Suprapubic skin (tissue), 4 donors: ENCODE measurements around the gene MED15. TPM values are rescaled to one million over a fixed set of nuclear protein-coding genes. Genes with fewer than 3 reads are reported as not detected.
A peak's percentile ranks its signal among the peaks of the same experiment; 100 is the strongest.

ENCODE experiments used
- DNase-seq, 2 donors: peaks; one replicate each; pipeline ENCODE4 v3.0.0-alpha.2; 2019; ENCODE audit warnings: low spot score in 2 of 2
- H3K27ac ChIP-seq: fragments of 200-600 bp; sonication (generic); one replicate; pipeline ENCODE4 v1.5.1; 2019
- H3K27me3 ChIP-seq: fragments of 200-600 bp; sonication (generic); one replicate; pipeline ENCODE4 v1.5.1; 2019
- H3K36me3 ChIP-seq: fragments of 200-600 bp; sonication (generic); one replicate; pipeline ENCODE4 v1.5.1; 2019
- H3K4me1 ChIP-seq: fragments of 200-600 bp; sonication (generic); one replicate; pipeline ENCODE4 v1.5.1; 2019
- H3K4me3 ChIP-seq: fragments of 200-600 bp; sonication (generic); one replicate; pipeline ENCODE4 v1.5.1; 2019; ENCODE audit warnings: mild to moderate bottlenecking
- H3K9me3 ChIP-seq: fragments of 200-600 bp; sonication (generic); one replicate; pipeline ENCODE4 v1.5.1; 2019
- CTCF ChIP-seq, 2 donors: fragments of 200-600 bp in 1 of 2; fragments of 450-650 bp in 1 of 2; sonication (generic) in 1 of 2; IDR thresholded peaks; one replicate each; pipeline ENCODE4 v1.5.1; 2016 to 2019; ENCODE audit warnings: antibody characterized with exemption in 2 of 2, mild to moderate bottlenecking in 1 of 2, moderate library complexity in 1 of 2
- EP300 ChIP-seq: sonication (generic); formaldehyde crosslinking; IDR thresholded peaks from one replicate; pipeline ENCODE4 v1.6.1; 2017; ENCODE audit warnings: antibody characterized with exemption
- POLR2A ChIP-seq, 2 donors: fragments of 450-650 bp; IDR thresholded peaks; one replicate each; pipeline ENCODE4 v1.6.1; 2017; ENCODE audit warnings: antibody characterized with exemption in 2 of 2, mild to moderate bottlenecking in 2 of 2, moderate library complexity in 2 of 2
- POLR2AphosphoS5 ChIP-seq, 3 donors: sonication (generic); formaldehyde crosslinking; IDR thresholded peaks; one replicate each; pipeline ENCODE4 v1.6.1; 2017; ENCODE audit warnings: antibody characterized with exemption in 3 of 3
- WGBS: methylation state at CpG from one replicate; pipeline ENCODE4 v1.1.5; 2018; 5-methylcytosine and 5-hydroxymethylcytosine counted together
- total RNA-seq, 4 donors: library from RNA; depleted of rRNA; stranded (reverse); fragments of >200 nt; gene quantifications; one replicate each; pipeline ENCODE4 v1.1.0, GENCODE V29; 2016

MED15 gene
- total RNA-seq, 4 donors from 2014 or later, result 59.8 to 163 (median 70.8) TPM

DNA sequence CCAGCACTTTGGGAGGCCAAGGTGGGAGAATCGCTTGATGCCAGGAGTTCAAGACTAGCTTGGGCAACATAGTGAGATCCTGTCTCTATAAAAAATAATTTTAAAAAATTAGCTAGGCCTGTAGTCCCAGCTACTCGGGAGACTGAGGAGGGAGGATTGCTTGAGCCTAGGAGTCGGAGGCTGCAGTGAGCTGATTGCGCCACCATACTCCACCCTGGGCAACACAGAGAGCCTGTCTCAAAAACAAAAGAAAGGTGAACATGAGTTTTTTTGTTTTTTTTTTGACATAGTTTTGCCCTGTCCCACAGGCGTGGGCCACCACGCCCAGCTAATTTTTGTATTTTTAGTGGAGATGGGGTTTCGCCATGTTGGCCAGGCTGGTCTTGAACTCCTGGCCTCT lies 17.6 kb downstream of the MED15 start:
- no peak for DNase-seq
- Histone ChIP-seq H3K36me3 (peaks cover 29% of the 10 kb centered on the region), H3K4me1 (peaks cover 42% of the 10 kb centered on the region), H3K4me3 (no peak overlapping the region), H3K27me3 (no peaks in the 10 kb centered on the region), H3K27ac (no peak overlapping the region), H3K9me3 (no peaks in the 10 kb centered on the region)
- 92% methylated on average over 7 of the region's 7 CpGs for WGBS
- no peak for TF ChIP-seq POLR2A (IDR thresholded peaks at IDR 0.05)
- TF ChIP-seq EP300, result no peak
- no peak for TF ChIP-seq CTCF (IDR thresholded peaks at IDR 0.05)
- TF ChIP-seq POLR2AphosphoS5 (IDR thresholded peaks at IDR 0.05), result no peak

GRCh38 chr22:20526305-20526627 lies 18.9 kb downstream of the MED15 start:
- H3K27me3 ChIP-seq, result no peaks in the 10 kb centered on the region
- 77% methylated on average over 4 of the region's 4 CpGs for WGBS
- H3K4me3 ChIP-seq, result no peak overlapping the region
- peaks cover 54% of the 10 kb centered on the region for H3K4me1 ChIP-seq
- no peaks in the 10 kb centered on the region for H3K9me3 ChIP-seq
- peaks cover 17% of the 10 kb centered on the region for H3K36me3 ChIP-seq
- no peak overlapping the region for H3K27ac ChIP-seq
- no peak for DNase-seq
- TF ChIP-seq EP300 (no peak), POLR2A (IDR thresholded peaks at IDR 0.05) (no peak), CTCF (IDR thresholded peaks at IDR 0.05) (no peak), POLR2AphosphoS5 (IDR thresholded peaks at IDR 0.05) (no peak)

DNA sequence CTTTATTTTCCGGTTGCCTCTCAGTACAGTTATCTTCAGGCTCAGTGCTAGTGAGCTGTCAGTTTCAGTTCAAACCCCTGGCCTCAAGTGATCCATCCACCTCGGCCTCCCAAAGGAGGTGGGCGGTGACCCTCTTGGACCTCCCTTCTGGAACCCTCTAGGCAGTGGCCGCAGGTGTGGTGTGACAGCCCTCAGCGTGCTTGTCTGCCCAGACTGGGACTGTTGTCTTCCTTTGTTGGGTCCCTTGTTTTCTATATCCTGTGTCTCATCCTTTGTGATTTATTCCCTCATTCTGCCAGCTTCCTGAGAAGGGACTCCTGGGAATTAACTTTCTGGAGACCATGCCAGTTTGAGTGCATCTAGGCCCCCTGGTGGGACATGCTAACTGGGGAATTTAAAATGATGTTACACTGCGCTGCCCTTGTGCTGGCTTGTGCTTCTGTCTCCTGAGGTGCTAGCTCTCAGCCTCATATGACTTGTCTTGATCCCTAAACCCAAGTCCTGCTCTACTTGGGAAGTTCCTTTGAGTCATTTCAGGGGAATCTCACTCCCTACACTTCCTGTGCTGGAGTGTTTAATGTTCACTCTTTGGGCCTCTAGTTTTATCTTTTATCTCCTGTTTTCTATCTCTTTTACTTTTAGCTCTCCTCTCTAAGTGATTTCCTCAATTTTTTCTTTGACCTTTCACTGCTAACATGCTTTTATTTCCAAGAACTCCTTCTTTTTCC lies 19.4 kb downstream of the MED15 start:
- no peaks in the 10 kb centered on the region for H3K27me3 ChIP-seq
- no peak overlapping the region for H3K27ac ChIP-seq
- peaks cover 59% of the 10 kb centered on the region for H3K4me1 ChIP-seq
- TF ChIP-seq CTCF (IDR thresholded peaks at IDR 0.05) (no peak), EP300 (no peak), POLR2AphosphoS5 (IDR thresholded peaks at IDR 0.05) (no peak), POLR2A (IDR thresholded peaks at IDR 0.05) (no peak)
- no peak overlapping the region for H3K4me3 ChIP-seq
- no peak for DNase-seq
- WGBS, result 60% methylated on average over 6 of the region's 6 CpGs
- peaks cover 13% of the 10 kb centered on the region for H3K36me3 ChIP-seq
- H3K9me3 ChIP-seq, result no peaks in the 10 kb centered on the region

DNA sequence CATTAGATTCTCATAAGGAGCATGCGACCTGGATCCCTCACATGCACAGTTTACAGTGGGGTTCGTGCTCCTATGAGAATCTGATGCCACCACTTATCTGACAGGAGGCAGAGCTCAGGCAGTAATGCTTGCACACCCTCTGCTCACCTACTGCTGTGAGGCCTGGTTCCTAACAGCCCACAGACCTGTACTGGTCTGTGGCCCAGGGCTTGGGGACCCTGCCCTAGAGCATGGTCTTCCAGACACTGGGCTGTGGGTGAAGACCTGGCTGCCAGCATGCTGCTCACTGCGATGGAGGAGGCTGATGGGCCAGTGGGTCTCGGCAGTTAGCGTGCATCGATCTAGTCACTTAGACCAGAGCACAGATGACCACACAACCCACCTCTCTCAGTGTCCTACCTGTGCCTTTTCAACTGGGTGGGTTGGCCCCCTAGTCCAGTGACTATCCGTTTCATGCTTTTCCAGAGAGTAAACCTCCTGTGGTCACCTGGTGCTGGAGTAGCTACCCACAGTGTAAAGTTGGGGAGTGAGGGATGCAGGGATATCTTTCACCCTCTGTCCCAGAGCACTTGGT lies 21.1 kb downstream of the MED15 start:
- TF ChIP-seq EP300 (no peak), CTCF (IDR thresholded peaks at IDR 0.05) (no peak), POLR2A (IDR thresholded peaks at IDR 0.05) (no peak), POLR2AphosphoS5 (IDR thresholded peaks at IDR 0.05) (no peak)
- Histone ChIP-seq H3K36me3 (peaks cover 13% of the 10 kb centered on the region), H3K4me3 (no peak overlapping the region), H3K27me3 (no peaks in the 10 kb centered on the region), H3K9me3 (no peaks in the 10 kb centered on the region), H3K4me1 (peaks cover 60% of the 10 kb centered on the region), H3K27ac (no peak overlapping the region)
- no peak for DNase-seq
- WGBS, result 100% methylated on average over 3 of the region's 7 CpGs

- Histone ChIP-seq H3K4me3 (no peak overlapping the region), H3K4me1 (peaks cover 65% of the 10 kb centered on the region), H3K27me3 (no peaks in the 10 kb centered on the region), H3K27ac (peak overlapping the region; percentile 94), H3K9me3 (no peaks in the 10 kb centered on the region), H3K36me3 (peaks cover 13% of the 10 kb centered on the region)
- WGBS, result 31% methylated on average over 13 of the region's 15 CpGs
- TF ChIP-seq POLR2A (IDR thresholded peaks at IDR 0.05) (no peak), EP300 (no peak), CTCF (IDR thresholded peaks at IDR 0.05) (no peak), POLR2AphosphoS5 (IDR thresholded peaks at IDR 0.05) (no peak)
- DNase-seq, result no peak
Measured at GRCh38 chr22:20530368-20531153, 23.2 kb downstream of the MED15 start.
